ENCODE measurements around the gene EIPR1. TPM values are rescaled to one million over a fixed set of nuclear protein-coding genes. Genes with fewer than 3 reads are reported as not detected.

The EIPR1 gene
- total RNA-seq: 27.2 and 30.1 TPM in 2 replicates

DNA sequence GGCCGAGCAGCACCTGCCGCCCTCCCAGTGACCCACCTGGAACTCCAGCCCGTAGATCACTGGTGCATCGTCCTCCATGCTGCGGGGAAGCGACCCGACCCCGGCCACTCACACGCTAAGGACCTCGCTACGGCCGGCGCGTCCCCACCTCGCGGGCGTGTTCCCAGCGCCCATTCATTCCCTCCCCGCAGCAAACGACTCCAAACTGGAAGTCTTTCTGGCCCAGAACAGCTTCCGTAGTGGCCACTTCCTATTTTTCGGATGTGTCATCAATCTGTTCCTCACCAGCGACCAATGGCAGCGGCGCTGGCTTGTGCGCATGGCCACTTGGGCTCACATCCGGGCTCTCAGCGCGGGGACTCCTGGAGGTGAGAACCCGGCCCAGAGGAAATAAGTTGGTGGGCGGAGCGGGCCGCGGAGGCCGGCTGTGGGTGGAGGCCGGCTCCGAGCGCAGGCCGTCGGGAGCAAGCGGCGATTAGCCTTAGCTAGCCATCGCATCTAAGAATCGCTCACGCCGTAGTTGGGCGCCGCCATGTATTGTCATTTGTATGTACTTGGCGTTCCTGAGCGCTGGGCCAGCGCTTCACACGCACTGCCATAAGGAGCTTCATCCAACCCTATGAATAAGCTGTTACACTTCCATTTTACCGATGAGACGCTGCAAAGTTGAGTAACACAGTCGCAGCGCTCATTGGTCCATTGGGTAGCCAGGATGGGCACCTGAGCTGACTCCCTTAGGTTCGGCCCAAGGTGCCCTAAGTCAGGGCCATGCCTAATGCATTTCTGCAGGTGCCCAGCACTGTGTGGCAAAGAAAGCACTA lies at the start of gene EIPR1:
Gene EIPR1, minus strand, starts transcription at position 207 of the 821 bp plus-strand sequence. Its CDS starts 129 bp downstream, at position 78.
- peak; percentile 99 for DNase-seq (ENCODE audit: low read depth in 2 of 2)

GRCh38 chr2:3427272-3427671 lies 49.7 kb upstream of the EIPR1 start:
- DNase-seq (ENCODE audit: low read depth in 2 of 2): no peak

- DNase-seq (ENCODE audit: low read depth in 2 of 2): no peak
These were observed 49.0 kb upstream of the EIPR1 start for GRCh38 chr2:3426615-3427014.

- no peak for DNase-seq (ENCODE audit: low read depth in 2 of 2)
These were observed 46.7 kb upstream of the EIPR1 start for GRCh38 chr2:3424171-3424795.

DNA sequence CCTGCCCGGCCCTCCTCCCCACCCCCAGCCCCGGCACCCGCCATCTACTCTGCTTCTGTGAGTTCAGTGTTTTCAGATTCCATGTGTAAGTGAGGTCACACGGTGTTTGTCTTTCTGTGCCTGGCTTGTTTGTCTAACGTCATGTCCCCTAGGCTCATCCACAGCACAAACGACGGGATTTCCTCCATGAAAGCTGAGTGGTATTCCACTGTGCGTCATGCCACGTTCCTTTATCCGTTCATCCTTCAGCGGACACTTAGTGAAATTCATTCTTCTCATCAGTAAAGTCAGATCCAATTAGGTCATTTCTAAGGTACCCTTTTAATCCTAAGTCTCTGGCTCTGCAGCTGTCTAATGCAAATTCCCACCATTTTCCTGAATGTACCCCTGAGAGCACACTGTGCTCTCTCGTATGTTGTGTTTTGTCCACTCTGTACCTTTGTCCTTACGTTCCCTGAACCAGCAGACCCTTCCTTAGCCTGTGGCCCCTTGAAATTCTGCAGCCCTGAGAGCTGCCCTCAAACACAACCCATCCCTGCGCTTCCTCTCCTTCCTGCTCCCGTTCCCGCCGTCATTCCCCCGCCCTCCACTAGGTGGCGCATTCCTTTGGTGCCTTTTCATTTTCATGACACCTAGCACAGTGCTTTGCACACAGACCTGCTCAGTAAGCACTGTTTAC lies 46.0 kb upstream of the EIPR1 start:
- DNase-seq (ENCODE audit: low read depth in 2 of 2): peak; percentile 62 to 64

GRCh38 chr2:3422161-3422779 lies 44.7 kb upstream of the EIPR1 start:
- DNase-seq (ENCODE audit: low read depth in 2 of 2): no peak

DNA sequence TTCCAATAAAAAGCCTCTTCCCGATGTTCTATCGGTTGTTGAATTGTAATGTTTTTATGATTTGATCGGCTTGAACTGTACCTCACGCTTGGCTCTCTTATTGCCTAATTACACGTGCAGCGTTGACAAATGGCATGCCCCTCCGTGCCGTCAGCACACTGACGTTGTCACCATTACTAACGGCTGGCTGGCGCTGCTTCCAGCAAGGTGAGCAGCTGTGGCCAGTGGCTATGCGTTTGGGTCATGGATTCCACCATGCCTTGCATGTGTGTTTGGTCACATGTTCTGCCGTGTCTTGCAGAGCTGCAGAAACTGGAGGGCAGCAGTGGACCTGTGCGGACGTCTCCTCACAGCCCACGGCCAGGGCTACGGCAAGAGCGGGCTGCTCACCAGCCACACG lies 44.0 kb upstream of the EIPR1 start:
- DNase-seq (ENCODE audit: low read depth in 2 of 2): no peak

DNA sequence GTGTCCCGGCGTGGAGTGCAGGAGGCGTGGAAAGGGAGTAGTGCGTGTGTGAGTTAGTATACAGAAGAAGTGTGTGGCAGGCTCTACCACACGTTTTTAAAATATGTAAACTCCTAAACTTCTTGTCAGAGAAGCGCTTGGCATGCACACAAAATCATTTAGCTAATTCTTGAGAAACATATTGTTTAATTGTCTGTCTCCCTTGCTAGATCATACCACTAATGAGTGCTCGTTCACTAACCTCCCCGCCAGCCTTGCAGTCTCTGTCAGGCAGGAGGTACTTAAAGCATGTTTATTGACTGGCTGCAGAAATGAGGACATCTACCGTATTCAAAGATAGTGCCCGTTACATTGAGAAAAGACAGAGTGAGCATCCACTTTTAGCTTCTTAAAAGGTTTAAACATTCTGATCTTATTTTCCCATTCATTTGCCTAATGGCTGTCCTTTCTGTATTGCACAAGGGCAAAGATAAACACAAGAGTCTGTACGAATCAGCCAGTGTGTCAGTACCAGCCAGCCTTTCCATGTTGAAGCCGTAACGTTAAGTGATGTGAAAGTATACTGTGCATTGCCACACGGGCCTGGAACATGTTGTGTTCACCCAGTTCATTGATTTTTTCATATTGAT lies 43.3 kb upstream of the EIPR1 start:
- DNase-seq (ENCODE audit: low read depth in 2 of 2): no peak

DNA sequence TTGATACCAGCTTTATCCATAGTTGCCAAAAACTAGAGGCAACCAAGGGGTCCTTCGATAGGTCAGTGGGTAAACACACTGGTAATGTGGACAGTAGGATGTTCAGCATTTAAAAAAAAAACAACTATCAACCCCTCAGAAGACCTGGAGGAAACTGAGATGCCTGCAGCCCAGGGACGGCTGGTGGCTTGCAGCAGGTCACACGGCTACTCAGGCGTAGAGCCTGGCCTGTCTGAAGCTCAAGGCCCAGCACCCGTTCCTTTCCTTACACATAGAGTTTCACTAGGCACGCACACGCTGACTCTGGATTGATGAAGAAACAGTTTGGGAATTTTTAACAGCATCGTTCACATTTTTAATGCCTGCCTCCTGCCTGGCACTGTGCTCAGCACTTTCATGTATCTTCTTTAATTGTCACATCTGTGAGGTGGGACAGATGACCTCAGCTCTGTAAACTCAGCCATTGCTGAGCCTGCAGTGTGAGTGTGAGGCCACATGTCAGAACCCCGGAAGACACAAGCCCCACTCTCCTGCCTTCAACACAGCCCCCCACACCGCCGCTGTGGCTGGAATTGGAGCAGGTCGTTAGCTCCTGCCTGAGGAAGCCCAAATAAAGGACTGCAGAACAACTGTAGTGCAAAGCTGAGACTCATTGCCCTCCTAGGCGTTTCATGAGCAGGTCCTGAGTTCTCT lies 42.6 kb upstream of the EIPR1 start:
- no peak for DNase-seq (ENCODE audit: low read depth in 2 of 2)

DNA sequence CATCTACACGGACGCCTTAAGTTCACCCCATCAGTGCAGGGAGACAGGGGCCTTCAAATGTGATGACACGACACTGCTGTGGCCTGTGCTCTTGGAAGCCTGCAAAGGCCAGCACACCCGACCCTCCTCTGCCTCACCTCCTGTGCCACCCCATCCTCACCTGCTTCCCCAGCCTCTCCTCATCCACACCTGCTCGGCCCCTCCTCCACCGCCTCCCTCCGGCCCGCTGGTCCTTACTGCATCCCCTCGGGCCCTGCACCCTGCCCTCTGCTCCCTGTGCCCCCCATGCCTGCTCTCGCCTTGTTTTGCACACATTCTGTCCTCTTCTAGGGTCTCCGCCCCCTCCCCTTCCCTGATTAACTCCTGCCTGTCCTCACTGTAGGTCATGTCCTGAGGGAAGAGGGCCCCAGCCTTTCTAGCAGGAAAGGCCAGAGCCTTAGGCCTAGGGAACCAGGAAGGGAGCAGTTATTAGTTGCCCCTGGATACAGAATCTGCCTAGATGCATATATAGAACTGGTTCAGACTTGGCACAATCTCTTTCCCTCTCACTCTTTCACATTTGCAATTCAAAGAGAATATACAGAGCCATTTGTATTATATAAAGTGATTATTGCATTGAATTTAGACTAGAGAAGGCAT lies 41.3 kb upstream of the EIPR1 start:
- DNase-seq (ENCODE audit: low read depth in 2 of 2): no peak

DNA sequence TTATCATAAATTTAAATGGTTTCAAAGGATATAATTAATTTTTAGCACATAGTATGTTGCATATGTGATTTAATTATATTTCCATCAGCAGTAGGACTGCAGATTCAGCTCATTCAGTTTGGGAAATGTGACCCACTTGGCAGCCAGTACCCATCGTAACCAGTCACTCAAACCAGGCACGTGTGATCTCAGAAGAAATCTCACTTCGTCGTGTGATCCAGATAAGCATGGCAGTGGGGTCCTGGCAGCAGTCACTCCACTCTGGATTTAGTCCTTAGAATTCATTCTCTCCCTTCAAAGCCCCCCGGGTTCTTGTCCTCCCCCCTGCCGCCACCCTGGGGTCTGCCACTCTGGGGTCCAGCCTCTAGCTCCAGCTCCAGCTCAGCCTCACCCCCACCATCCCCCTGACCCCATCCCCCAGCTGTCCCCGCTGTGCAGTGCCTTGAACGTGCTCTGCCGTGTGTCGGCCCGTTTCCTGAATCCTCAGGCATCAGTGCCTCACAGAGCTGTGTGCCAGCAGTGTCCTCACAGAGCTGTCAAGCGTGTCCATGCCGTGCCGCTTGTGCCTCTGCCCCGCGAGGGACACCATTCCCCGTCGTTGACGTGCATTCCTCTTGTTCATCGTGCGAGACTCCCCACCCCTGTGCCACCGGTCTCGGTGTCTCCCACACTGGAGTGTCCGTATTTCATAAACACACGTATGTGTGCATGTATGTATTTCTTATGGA lies 36.7 kb upstream of the EIPR1 start:
- DNase-seq (ENCODE audit: low read depth in 2 of 2): no peak

DNA sequence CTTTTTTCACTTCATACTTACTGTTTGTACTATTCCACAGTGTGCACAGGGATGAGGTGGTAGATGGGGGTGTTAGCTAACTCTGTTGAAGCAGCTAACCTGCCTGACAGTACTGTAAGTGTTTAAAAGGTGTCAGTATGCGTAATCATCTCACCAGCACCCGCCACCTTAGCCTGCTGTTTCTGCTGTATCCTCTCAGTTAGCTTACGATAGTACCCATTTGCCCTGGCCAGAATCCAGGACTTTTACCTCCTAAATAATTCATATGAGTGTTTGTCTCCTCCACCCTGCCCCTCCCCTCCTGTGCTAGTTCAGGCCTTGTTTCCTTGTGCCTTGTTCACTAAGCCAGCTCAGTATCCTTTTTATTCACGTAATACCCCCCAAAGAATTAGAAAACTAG lies 36.1 kb upstream of the EIPR1 start:
- no peak for DNase-seq (ENCODE audit: low read depth in 2 of 2)

DNA sequence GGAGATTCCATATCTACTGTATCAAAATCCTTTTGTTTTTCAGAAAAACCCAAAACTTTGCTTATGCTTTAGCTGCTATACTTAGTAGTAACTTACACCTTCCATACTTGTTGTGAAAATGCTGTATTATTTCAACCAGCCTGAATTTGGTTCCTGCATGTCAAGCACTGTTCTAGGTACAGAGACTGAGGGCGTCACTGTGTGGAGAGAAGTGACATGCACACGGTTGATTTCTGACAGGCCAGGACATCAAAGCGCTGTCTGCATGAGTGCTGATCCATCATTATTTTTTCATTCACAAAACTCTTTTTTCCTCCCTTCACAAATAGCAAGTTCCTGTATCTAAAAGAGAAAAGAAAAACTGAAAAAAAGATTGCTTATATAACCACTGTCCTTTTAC lies 33.5 kb upstream of the EIPR1 start:
- DNase-seq (ENCODE audit: low read depth in 2 of 2): no peak

GRCh38 chr2:3409627-3410170 lies 32.1 kb upstream of the EIPR1 start:
- DNase-seq (ENCODE audit: low read depth in 2 of 2): no peak

- no peak for DNase-seq (ENCODE audit: low read depth in 2 of 2)
These were observed 31.2 kb upstream of the EIPR1 start for GRCh38 chr2:3408781-3409180.

DNA sequence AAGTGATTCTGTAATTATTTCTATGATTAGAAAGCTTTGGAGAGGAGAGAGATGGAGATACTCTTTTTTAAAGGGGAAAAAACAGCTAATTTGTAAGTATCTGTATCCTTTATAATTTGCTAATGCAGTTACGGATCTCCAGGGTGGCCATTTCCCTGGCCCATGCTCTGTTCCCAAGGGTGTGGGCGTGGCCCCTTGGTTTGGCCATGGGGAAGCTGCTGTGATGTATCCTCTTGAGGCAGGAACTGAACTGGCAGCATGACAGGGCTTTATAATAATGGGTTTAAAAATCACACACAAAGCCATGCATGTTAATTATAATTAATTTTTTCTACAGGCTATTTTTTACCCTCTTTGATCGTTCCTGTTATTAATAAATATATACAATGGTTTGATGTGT lies 28.9 kb upstream of the EIPR1 start:
- DNase-seq (ENCODE audit: low read depth in 2 of 2): no peak

DNA sequence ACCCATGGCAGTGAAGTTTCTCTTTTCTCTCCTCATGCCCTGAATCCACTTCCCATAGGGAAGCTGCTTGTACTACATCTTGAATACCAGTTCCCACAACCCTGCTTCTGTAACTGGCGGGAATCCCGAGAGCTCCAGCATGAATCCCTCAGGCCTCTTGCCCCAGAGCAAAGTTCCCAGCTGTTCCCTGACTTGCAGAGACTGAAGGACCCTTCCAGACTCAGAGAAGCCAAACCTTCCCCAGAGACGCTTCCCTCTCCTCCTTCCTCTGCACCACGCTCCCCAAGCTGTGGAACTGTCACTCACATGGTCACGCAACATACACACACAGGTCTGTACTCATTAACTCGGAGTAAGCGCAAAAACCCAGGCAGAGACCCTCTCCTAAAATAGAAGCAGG lies 28.3 kb upstream of the EIPR1 start:
- DNase-seq (ENCODE audit: low read depth in 2 of 2): no peak

DNA sequence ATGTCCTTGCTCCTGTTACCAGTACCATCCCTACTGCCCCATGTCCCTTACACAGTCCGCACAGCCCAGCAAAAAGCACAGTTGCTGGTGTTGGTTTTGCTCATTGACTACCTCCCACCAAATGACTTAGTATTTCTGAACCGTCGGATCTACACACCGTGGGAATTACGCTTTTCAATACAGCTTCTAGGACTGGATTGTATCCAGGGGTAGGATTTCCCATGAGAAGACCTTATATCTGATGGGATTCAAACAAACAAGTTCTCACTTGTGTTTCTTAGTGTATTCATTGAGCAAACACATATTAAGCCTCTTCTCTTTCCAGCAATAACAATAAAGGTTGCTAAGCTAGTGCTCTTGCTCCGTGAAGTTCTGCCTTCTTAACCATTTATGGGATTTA lies 27.7 kb upstream of the EIPR1 start:
- no peak for DNase-seq (ENCODE audit: low read depth in 2 of 2)

DNA sequence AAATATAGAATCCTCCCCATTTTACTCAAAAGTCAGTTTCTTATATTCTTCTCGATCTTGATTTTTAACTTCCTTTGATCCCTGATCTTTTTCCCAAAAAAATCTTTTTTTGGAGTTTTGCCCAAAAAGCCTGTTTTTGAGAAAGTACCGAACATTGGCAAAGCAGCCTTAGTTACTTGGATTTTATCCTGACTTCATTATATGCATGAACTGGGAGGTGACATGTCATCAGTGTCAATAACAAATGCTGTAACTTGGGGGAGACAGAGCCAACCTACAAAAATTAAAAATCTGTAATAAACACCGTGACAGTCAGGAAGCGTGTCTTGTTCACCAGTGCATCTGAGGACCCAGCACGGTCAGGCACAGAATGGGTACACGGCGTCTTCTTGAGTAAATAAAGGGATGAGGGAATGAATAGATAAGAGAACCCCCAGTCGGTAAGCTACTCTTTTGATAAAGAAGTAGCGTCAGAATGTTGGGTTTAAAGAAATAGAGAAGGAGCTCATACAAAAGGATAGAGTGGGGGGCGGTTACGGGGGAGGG lies 26.8 kb upstream of the EIPR1 start:
- DNase-seq (ENCODE audit: low read depth in 2 of 2): no peak
